OCI-LY1 (cell line): ENCODE results near the gene E2F3.

Experiments
- H2AFZ ChIP-seq: fragments of 200-600 bp; sonication (generic), shearing (Covaris generic); 2 replicates; pipeline ENCODE4 v1.6.0; 2014; ENCODE audit warnings: antibody characterized with exemption, mild to moderate bottlenecking, low read length
- H3F3A ChIP-seq: fragments of 200-600 bp; sonication (generic), shearing (Covaris generic); 2 replicates; pipeline ENCODE4 v1.6.0; 2014; ENCODE audit warnings: mild to moderate bottlenecking, antibody characterized with exemption, low read length, moderate library complexity; ENCODE audit not compliant: insufficient read depth
- H3K27ac ChIP-seq: fragments of 200-600 bp; sonication (generic); 2 replicates; pipeline ENCODE4 v1.5.1; 2014; ENCODE audit warnings: low read length, mixed run types, mild to moderate bottlenecking, low read depth; ENCODE audit not compliant: poor library complexity, severe bottlenecking
- H3K27me3 ChIP-seq: fragments of 200-600 bp; sonication (generic); 2 replicates; pipeline ENCODE4 v1.6.0; 2014; ENCODE audit warnings: antibody characterized with exemption, mild to moderate bottlenecking, low read length, moderate library complexity; ENCODE audit not compliant: insufficient read depth
- H3K36me3 ChIP-seq: fragments of 200-600 bp; sonication (generic); 2 replicates; pipeline ENCODE4 v1.6.1; 2014; ENCODE audit warnings: mild to moderate bottlenecking, antibody characterized with exemption, low read length, moderate library complexity, mixed read lengths; ENCODE audit not compliant: insufficient read depth
- H3K4me1 ChIP-seq: fragments of 200-600 bp; sonication (generic); 2 replicates; pipeline ENCODE4 v1.5.1; 2014; ENCODE audit warnings: mild to moderate bottlenecking, low read length, moderate library complexity; ENCODE audit not compliant: insufficient read depth, severe bottlenecking
- H3K4me2 ChIP-seq: fragments of 200-600 bp; sonication (generic), shearing (Covaris generic); 2 replicates; pipeline ENCODE4 v1.6.1; 2014; ENCODE audit warnings: low read length
- H3K4me3 ChIP-seq: fragments of 200-600 bp; sonication (generic); 2 replicates; pipeline ENCODE4 v1.5.1; 2014; ENCODE audit warnings: low read length, low read depth, mild to moderate bottlenecking, mixed read lengths; ENCODE audit not compliant: poor library complexity, severe bottlenecking
- H3K79me2 ChIP-seq: fragments of 200-600 bp; shearing (Covaris generic); 2 replicates; pipeline ENCODE4 v1.6.1; 2016; ENCODE audit warnings: mixed run types, low read length, mixed read lengths; ENCODE audit not compliant: insufficient read depth
- H3K9ac ChIP-seq: fragments of 200-600 bp; sonication (generic), shearing (Covaris generic); 2 replicates; pipeline ENCODE4 v1.6.1; 2014; ENCODE audit warnings: mild to moderate bottlenecking, low read length, mixed read lengths
- H3K9me2 ChIP-seq: fragments of 200-600 bp; sonication (generic), shearing (Covaris generic); 2 replicates; pipeline ENCODE4 v1.6.1; 2014; ENCODE audit warnings: low read depth, mild to moderate bottlenecking, low read length, mixed read lengths
- H3K9me3 ChIP-seq: fragments of 200-600 bp; shearing (Covaris generic); 2 replicates; pipeline ENCODE4 v1.6.1; 2014; ENCODE audit warnings: low read length, mixed read lengths
- H4K20me1 ChIP-seq: fragments of 200-600 bp; sonication (generic), shearing (Covaris generic); 2 replicates; pipeline ENCODE4 v1.6.0; 2016; ENCODE audit warnings: mild to moderate bottlenecking, low read length; ENCODE audit not compliant: insufficient read depth
- CTCF ChIP-seq: fragments of 200-600 bp; sonication (generic), shearing (Covaris generic); IDR thresholded peaks from 2 replicates; pipeline ENCODE4 v1.5.1; 2017; ENCODE audit warnings: mild to moderate bottlenecking, antibody characterized with exemption, low read length, moderate library complexity, mixed read lengths
- EZH2 ChIP-seq: fragments of 200-600 bp; sonication (generic), shearing (Covaris generic); IDR thresholded peaks from 2 replicates; pipeline ENCODE4 v1.8.0; 2017; ENCODE audit warnings: borderline replicate concordance, mixed run types, mild to moderate bottlenecking, antibody characterized with exemption, low read length, moderate library complexity, mixed read lengths

E2F3 gene

GRCh38 chr6:20354366-20354765, 47.3 kb upstream of the E2F3 start:
- Histone ChIP-seq H3K79me2 (no peaks in the 10 kb centered on the region), H3K9me2 (no peaks in the 10 kb centered on the region), H3K27ac (no peak overlapping the region), H4K20me1 (no peaks in the 10 kb centered on the region), H3K36me3 (no peaks in the 10 kb centered on the region), H3F3A (no peaks in the 10 kb centered on the region), H3K4me1 (no peaks in the 10 kb centered on the region), H3K27me3 (no peaks in the 10 kb centered on the region; the same call in 1 of the 2 replicates), H3K4me3 (no peak overlapping the region), H2AFZ (no peak overlapping the region), H3K4me2 (no peak overlapping the region), H3K9me3 (no peaks in the 10 kb centered on the region), H3K9ac (no peak overlapping the region)
- TF ChIP-seq CTCF (no peak), EZH2 (no peak)

DNA sequence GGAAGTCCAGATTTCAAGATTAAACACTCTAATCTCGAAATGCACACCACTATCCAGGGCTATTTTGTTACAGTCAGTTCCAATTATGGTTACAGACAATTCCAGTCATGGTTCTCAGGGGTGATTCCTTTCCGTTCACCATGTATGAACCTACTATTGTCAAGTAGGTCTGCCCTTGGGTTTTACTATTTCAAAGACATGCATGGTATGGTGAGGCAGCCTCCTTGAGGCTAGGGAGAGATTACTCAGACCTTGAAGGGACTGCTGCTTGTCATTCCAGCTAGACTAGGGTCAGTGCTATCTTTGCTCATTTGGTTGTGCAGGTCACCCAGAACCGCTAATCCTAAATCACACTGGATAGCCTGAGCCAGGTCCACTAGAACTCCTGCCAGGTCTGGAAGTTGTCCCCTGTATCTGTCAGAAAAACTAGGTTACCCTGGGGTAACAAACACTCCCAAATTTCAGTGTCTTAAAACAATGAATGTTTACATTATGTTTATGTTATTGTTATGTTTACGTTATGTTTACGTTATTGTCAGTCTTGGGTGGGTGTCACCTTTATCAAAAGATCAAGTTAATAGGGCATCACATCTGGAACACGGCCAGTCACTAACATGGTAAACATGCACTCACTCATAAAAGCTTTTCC, 41.1 kb upstream of the E2F3 start:
- Histone ChIP-seq H3K27me3 (no peaks in the 10 kb centered on the region; the same call in 1 of the 2 replicates), H3K9me3 (no peaks in the 10 kb centered on the region), H3K27ac (no peak overlapping the region), H3K36me3 (no peaks in the 10 kb centered on the region), H3K4me1 (no peaks in the 10 kb centered on the region), H3K9me2 (no peaks in the 10 kb centered on the region), H3K4me2 (no peak overlapping the region), H2AFZ (no peak overlapping the region), H3K79me2 (no peaks in the 10 kb centered on the region), H3K4me3 (no peak overlapping the region), H4K20me1 (no peaks in the 10 kb centered on the region), H3K9ac (no peak overlapping the region), H3F3A (no peaks in the 10 kb centered on the region; the same call in 1 of the 2 replicates)
- TF ChIP-seq CTCF (no peak), EZH2 (no peak)

DNA sequence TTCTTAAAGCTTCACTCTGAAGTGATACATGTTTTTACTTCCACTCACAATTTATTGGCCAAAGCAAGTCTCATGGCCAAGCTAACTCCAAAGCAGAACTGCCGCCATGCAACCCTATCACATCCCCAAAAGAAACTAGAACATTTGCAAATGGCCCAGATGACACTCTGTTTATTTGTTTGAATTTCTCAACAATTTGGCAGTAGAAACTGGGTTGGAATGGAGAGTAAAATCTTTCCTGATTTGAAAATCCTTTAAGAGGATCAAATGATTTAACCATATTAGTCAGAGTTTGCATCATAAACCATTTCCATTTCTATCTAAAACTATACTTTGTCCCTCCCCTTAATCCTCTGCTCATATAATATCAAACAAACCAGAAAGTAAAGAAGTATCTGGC, 39.1 kb upstream of the E2F3 start:
- H3K4me1 ChIP-seq, result no peaks in the 10 kb centered on the region
- H3K79me2 ChIP-seq, result no peaks in the 10 kb centered on the region
- H3K4me3 ChIP-seq, result no peak overlapping the region
- no peak overlapping the region for H3K4me2 ChIP-seq
- no peaks in the 10 kb centered on the region for H3K9me2 ChIP-seq
- no peaks in the 10 kb centered on the region for H3K9me3 ChIP-seq
- H2AFZ ChIP-seq, result no peak overlapping the region
- H3K27ac ChIP-seq, result no peak overlapping the region
- H4K20me1 ChIP-seq, result no peaks in the 10 kb centered on the region
- no peaks in the 10 kb centered on the region; the same call in 1 of the 2 replicates for H3F3A ChIP-seq
- no peaks in the 10 kb centered on the region for H3K36me3 ChIP-seq
- H3K27me3 ChIP-seq, result no peaks in the 10 kb centered on the region; the same call in 1 of the 2 replicates
- no peak overlapping the region for H3K9ac ChIP-seq
- TF ChIP-seq EZH2, result no peak
- no peak for TF ChIP-seq CTCF
